HG02798 (cell line): Measurements from ENCODE around the gene CEBPA.

Experiments
- ATAC-seq: cut with Tn5 transposase; IDR thresholded peaks from one replicate; pipeline ENCODE4 v1.9.1; 2021; ENCODE audit warnings: mild to moderate bottlenecking; ENCODE audit not compliant: unreplicated experiment, poor library complexity

CEBPA gene

GRCh38 chr19:33302175-33302973 lies at the start of gene CEBPA:
CEBPA (minus strand) TSS chr19:33302534; CDS start chr19:33302414, 120 bp downstream.
- ATAC-seq, result peak; percentile 84

- ATAC-seq, result no peak
Observed at GRCh38 chr19:33350538-33351309, 48.4 kb upstream of the CEBPA start.

GRCh38 chr19:33349319-33350289 lies 47.3 kb upstream of the CEBPA start:
- ATAC-seq, result no peak

GRCh38 chr19:33348301-33349010 lies 46.1 kb upstream of the CEBPA start:
- no peak for ATAC-seq

GRCh38 chr19:33347300-33347699 lies 45.0 kb upstream of the CEBPA start:
- no peak for ATAC-seq

GRCh38 chr19:33346665-33347064 lies 44.3 kb upstream of the CEBPA start:
- no peak for ATAC-seq

- no peak for ATAC-seq
Observed at GRCh38 chr19:33345163-33345562, 42.8 kb upstream of the CEBPA start.

- ATAC-seq, result no peak
Observed at GRCh38 chr19:33344573-33344925, 42.2 kb upstream of the CEBPA start.

GRCh38 chr19:33343859-33344572 lies 41.7 kb upstream of the CEBPA start:
- ATAC-seq, result no peak

GRCh38 chr19:33343301-33343700 lies 41.0 kb upstream of the CEBPA start:
- no peak for ATAC-seq

- ATAC-seq, result no peak
Observed at GRCh38 chr19:33340991-33341390, 38.7 kb upstream of the CEBPA start.

GRCh38 chr19:33339016-33339984 lies 37.0 kb upstream of the CEBPA start:
- ATAC-seq, result no peak

- no peak for ATAC-seq
Observed at GRCh38 chr19:33335446-33335845, 33.1 kb upstream of the CEBPA start.

- no peak for ATAC-seq
Observed at GRCh38 chr19:33334271-33334670, 31.9 kb upstream of the CEBPA start.

- ATAC-seq, result no peak
Observed at GRCh38 chr19:33333642-33334041, 31.3 kb upstream of the CEBPA start.

GRCh38 chr19:33333151-33333550 lies 30.8 kb upstream of the CEBPA start:
- no peak for ATAC-seq

GRCh38 chr19:33332248-33332647 lies 29.9 kb upstream of the CEBPA start:
- no peak for ATAC-seq

GRCh38 chr19:33329736-33330135 lies 27.4 kb upstream of the CEBPA start:
- no peak for ATAC-seq
